ENCODE data around the gene SLC1A3.

SLC1A3 gene

DNA sequence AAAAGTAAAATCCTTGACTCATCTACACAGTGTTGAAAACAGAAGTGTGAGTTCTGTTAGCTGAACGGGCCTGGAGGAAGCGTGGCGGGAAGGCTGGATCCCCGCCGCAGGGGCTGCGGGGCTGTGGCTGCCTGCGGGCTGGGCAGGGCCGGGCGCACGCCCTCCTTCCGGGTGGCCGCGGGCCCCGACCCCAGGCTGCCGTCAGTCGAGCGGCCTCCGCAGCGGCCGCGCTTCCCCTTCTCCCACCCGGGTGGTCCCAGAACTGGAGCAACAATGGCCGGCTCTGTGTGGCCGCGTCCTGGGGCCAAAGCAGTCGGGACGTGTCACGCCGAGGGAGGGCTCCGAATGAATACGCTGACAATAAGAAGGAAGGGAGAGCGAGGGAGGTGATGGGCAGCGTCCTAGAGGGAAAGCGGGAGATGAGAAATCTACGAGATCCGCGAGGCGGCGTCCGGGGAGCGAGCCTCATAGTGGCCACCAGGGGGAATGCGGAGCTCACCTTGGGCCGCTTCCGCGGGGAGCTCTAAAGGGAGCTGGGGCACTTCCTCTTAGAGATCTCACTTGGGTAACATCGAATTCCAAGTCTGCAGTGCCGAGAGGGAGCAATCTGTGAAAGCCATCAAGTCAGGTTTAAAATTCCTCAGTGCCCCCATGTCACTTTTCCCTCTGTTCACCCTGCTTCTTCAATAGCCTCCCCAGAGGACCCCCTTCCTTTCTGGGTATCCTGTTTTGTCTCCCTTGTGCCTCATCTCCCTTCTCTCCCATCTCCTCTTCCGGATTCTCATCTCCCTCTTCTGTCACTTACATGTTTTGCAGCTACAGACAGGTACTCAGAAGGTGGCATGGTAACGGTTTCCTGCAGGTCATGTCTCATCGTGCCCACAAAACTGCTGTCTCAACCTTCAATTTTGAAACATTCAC lies 83.9 kb downstream of the SLC1A3 start:
- no peak for DNase-seq

DNA sequence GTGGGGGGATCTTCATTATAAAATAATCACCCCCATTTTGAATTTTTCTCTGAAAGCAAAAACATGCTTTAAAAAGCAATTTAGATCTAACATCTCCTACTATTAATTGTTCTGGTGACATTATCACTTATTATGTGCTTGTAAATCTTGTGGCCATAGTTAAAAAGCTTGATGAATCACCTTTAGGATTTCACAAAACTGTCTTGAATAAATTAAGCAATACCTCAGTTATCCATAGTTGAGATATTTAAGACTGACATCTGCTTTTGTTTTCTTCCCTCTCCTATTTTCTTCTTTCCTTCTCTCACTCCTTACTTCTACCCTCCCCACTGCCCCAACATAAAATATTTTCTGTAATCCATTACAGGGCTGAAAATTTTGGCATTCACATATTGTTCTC lies 84.8 kb downstream of the SLC1A3 start:
- no peak for DNase-seq

DNA sequence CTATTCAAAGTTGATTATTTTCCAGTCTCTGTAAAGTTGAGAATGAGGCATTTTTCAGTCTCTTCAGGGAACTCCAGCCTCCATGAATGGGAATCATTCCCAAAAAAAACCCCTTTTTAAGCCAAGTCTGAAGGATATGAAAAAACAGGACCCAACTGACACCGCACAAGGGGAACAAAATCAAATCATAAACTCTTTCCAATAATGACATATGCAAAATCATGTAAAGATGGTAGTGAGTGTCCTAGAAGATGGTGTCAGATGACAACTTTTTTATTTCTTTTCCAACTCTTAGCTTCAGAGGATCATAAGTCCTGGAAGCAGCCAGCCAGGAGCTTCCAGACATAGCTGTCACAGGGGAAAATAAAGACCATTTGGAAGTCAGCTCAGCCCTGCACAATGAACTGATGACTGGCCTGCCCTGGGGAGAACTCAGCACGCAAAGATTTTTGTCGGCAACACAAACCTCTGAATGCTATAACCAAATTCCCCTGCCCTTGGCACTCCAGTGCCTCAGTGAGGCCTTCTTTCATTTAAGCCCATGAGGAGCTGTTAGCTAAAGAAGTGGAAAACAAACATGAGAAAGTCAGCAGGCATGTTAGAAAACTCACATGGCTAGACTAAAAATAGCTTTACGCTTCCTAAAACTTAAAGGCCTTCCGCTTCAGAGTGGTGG lies 85.4 kb downstream of the SLC1A3 start:
- no peak for DNase-seq

DNA sequence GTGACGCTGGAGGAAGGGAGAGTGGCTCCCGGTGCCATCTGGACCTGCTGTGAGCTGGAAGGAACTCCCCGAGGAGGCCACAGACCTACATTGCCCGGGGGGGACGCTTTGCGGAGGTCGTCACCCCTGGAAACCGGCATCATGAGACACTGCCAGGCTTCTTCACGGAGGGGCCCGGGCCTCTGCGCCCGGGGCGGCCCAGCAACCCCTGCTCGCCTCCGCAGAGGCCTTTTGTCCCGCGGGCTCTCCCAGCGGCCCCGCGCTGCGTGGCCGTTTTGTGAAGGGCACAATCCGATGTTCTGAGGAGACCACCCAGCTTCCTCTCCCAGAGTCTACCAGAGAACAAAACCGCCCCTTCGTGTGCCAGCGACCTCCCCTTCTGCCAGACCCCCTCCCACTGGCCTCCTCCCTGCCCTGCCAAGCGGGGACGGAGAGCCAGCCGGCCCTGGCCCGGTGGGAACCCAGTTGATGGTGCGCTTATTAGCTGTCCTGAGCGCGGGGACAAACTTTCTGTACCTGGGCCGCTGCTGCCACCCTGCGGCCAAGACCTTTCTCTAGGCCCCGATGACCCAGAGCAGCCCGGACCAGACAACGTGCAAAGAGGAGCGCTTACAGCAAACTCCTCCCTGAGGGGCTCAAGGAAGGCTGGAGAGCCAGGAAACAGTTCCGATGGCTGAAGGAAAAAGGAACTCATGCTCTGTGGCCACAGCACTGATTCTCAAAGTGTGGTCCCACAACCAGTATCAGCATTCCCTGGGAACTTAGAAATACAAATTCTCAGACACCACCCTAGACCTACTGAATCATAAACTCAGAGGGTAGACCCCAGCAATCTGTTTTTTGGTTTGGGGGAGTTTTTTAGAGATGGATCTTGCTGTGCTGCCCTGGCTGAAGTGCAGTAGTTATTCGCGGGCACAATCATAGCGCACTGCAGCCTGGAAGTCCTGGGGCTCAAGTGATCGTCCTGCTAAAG lies 86.7 kb downstream of the SLC1A3 start:
- DNase-seq = no peak

DNA sequence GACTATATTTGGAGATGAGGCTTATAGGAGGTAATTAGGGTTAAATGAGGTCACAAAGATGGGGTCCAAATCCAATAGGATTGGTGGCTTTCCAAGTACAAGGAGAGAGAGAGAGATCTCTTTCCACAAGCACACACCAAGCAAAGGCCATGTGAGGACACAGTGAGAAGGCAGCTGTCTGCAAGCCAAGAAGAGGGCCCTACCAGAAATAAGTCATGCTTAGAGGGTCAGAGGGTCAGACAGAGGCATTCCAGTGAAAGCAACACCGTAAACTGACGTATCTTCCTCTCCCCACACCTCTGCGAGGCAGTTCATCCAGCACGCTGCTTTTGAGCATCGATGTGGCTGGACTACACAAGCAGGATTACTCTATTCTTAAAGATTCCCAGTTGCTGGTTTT lies 87.9 kb downstream of the SLC1A3 start:
- DNase-seq = no peak

DNA sequence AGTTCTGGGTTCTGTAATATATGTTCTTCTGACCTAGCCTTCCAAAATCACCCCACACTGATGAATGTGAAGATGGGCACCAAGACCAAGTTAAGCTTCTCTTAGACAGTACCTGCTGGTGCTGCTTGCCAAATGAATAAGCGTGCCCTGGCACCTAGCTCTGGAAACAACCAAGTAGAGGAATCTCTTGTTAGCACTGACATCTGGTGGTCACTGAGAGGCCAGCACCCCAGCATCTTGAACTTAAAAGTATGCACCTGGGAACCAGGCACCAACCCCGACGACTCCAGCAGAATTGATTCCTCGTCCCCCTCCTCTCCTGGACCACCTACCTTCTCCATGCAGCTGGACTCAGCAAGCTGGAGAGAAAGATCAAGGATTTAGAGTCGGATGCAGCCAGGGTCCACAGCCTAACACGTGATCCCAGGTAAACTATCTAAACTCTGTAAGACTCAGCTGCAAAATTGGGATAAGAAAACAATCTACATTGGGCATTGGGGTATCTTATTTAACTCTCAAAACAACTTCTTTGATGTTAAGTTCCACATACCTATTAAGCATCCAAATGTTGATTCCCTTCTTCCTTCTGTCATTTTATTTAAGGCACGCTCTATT lies 89.8 kb downstream of the SLC1A3 start:
- DNase-seq = no peak

DNA sequence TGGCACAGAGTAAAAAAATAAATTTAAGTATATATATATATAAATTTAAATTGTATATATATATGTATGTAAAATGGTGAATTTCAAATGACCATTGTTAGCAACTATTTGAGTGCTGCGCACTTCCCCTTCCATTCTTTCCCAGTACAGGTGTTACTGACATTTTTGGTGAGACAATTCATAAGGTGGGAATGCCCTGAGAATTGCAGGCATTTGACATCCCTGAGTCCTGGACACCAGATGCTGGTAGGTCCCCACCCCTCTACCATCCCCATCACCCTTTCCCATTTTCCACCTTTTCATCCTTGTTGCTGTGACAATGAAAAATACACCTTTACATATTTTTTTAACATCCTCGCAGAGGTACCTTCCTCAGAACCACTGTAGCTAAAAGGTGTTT lies 91.6 kb downstream of the SLC1A3 start:
- no peak for DNase-seq

DNA sequence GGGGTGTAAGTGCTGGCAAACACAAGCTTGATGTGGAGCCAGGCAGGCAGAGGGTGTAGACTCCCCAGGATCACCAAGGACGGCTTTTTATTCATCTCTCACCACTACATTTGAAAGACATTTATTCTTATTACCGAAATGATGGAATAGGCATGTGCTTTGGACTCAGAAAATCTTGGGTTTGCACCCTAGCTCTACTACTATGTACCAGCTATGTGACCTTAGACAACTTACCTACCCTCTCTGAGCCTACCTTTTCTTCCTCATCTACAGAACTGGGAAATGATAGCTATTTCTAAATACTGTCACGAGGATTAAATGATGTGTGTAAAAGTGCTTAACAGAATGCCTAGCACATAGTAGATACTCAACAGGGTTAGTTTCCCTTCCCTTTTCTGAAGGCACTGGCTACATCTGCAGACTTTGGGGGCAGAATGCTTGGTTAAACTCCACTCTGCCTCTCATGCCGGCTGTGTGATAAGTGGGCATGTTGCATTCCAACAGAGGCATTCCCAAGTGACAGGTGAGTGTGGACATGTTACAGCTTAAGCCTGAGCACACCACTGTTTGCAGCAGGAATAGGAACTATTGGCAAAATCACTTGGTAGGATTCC lies 94.8 kb downstream of the SLC1A3 start:
- DNase-seq = no peak

DNA sequence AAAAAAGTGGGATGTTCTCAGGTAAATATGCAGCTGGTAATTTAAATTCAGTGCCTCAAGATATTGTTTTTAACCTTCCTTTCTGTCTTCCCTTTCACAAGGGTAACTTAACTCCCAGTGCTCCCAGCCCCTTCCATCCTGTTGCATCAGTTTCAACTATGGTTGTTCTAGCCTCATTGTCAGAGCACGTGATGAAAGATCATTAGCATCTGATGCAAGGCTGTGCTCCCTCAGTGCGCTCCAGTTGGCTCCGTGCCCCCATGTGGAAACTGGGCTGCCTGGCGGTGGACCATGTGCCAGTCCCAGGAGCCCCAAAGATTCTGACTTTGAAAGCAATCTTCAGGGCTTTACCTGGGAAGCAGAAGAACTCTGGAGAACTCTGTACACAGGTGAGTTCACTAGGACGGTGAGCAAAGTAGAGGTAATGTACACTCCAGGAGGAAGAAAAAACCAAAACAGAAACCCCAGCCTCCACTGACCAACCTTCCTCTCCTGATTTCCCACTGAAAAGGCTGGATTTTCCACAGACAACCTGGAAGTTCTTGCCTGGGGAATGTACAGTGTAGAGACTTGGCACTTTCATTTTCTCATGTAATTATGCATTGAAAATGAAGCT lies 96.9 kb downstream of the SLC1A3 start:
- DNase-seq = no peak

DNA sequence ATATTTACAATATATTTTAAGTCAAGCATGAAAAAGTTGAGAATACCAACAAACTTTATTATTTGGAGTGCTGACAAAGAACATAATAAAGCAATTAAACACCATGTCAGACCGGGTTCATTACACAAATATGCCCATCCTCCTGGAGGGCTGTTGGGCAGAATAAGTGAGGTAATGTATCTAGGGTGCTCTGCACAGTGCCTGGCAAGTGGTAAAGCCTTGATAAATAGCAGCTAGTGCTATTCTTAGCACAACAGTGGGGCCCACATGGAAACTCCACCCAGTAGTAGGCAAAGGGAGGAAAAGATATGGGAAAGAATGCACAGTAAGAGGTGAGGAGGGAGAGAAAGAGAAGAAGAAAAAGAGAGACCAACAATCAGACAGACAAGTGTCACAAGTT lies 97.7 kb downstream of the SLC1A3 start:
- no peak for DNase-seq

DNA sequence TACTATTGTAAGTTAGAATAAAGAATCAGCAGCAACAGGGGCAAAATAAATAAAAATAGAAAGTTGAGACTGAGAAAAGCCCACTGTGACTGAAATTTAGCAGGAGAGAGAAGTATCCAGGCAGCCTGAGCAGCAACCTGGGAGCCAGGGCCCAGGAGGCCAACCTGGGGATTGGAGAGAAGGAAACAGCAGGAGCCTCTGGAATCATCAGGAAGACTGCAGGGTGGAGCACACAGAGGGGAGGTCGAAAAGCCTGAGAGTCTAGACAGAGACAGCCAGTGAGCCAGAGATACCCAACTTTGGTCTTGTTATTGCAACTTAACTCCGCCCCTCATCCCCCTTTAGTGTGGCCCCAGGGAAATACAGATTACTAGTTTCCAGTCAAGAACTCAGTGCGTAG lies 98.6 kb downstream of the SLC1A3 start:
- no peak for DNase-seq

DNA sequence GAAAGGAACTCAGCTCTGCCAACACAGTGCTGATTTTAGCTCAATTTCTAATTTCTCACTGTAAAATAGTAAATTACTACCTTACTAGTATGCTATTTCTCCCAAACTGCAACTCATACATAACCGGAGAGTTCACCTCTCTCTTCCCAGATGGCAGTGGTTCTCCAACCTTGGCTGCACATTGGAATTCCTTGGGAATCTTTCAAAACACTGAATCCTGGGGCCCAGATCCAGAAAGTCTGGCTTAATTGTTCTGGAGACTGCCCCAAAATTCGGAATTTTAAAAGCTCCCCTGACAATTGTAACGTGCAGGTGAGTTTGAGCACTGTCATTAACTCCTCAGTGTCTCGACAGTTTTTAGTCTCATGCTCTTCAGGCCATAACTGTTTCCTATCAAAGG lies 100.3 kb downstream of the SLC1A3 start:
- DNase-seq = no peak

DNA sequence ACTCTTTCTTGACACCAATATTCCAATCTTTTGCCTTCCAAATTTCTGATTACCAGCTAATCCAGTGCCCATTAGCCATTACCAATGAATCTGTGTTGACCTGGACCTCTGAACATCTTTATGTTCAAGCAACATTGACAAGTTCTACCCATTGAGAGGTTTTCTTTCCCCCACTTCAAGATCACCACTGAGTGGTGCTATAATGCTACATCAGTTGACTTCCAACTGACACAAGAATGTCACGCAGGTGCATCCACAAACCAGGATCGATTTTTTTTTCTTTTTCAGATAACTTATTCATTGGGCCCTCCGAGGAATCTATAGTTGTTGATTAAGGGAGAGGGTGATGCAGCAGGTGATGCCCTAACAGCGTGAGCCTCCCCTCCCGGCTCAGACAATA lies 102.6 kb downstream of the SLC1A3 start:
- no peak for DNase-seq

DNA sequence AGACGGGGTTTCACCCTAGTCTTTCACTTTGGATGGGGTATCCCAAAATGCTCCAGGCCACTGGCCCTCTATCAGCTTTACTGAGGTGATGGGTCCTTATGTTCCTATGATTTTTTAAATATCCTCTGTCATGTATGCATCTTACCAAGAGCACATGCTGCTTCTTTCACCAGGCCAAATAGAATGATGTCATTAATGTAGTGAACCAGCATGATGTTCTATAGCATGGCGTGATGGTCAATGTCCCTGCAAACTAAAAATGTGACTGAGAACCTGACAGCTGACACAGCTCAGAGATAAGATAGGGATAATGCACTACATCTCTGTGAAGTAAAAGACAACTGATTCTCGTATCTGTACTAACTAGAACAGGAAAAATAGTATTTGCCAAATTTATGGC lies 103.6 kb downstream of the SLC1A3 start:
- no peak for DNase-seq

DNA sequence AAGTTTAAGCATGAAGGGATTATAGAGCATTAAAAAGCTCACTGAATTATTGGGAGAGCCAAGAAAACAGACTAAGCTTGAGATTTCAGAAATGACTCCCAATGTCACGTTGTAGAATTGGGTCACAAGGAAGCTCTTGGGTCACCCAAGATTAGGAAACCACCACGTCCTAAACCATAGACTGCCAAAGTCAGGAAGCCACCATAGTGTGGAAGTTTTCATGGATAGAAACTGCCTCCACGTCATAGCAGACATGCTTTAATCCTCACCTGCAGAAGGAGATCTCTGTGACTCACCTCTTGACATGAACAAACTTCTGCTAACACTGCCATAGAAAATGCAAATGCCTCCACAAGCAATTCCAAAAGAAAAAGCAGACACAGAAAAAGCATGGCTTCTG lies 106.3 kb downstream of the SLC1A3 start:
- DNase-seq = no peak

DNA sequence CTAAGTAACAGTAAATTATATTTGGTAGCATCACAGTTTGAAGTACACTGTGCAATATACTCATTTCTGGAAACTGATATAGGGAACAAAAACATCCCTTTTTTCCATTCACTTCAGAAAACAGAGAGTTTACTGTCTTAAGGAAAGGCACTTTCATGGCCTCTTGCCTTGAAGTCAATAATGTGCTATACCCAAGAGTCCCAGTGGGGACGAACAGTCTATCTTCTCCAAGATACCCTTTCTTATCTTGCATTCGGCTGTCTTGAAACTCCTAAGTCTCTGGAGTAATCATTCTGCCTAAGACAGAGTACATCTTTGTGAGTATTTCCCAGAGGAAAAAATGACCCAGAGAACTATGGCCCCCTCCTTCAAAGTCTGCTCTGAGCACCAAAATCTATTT lies 107.1 kb downstream of the SLC1A3 start:
- no peak for DNase-seq

DNA sequence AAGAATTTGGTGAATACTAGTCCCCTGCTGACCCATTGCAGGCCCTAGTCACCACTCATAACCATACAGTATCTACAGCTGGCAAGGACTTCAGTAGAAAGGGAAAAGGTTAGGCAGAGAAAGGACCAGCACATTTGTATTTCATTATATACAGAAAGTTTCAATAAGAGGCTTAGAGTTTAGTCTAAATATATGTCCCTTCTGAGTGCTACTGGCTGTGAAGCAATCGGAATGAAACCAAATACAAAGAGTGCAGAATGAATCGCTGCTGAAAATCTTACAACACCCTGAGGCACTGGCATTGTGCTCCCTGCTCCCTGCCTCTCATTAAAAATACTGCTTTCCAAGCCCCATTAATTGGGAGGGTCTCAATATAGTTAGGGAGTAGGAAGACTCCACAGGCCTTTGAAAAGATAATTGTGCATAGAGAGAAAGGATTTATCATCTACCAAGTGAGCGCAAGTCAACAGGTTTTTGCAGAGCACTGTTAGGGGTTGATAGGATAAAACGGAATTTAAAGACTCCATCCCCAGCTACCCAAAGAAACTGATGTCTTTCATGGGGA lies 110.8 kb downstream of the SLC1A3 start:
- no peak for DNase-seq

DNA sequence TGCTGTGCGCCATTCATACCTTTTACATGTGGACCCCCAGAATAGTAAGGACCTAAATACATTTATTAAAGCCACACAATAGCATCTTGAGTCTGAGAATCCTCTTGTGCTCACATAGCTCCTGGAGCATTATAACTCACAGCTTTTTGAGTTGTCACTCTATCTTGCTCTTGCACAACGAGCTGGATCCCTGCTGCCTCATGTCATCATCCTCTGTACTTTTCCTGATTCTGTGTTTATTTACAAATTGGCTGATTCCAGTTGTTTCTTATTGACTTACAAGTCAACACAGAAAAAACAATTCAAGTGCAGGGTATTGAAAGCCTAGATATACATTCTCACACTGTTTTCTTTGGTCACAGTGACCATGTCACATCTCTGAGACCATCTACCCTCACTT lies 112.9 kb downstream of the SLC1A3 start:
- DNase-seq = no peak

DNA sequence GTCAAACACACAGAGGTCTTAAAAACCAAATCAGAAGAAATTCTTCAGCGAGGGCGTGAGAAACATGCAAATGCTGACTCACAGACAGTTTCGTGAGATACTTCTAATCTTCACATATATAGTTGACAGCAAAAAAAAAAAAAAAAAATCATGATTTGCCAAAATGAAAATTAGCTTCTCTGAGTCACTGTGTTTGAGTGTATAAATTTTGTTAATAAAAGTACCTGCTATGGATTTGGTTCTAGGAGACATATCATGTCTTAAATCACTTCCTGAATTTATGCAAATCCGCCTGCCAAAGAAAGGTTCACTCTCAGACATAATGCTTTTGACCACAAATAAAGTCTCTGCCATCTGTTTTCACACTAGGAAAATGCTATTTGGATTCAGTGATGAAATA lies 114.3 kb downstream of the SLC1A3 start:
- no peak for DNase-seq

DNA sequence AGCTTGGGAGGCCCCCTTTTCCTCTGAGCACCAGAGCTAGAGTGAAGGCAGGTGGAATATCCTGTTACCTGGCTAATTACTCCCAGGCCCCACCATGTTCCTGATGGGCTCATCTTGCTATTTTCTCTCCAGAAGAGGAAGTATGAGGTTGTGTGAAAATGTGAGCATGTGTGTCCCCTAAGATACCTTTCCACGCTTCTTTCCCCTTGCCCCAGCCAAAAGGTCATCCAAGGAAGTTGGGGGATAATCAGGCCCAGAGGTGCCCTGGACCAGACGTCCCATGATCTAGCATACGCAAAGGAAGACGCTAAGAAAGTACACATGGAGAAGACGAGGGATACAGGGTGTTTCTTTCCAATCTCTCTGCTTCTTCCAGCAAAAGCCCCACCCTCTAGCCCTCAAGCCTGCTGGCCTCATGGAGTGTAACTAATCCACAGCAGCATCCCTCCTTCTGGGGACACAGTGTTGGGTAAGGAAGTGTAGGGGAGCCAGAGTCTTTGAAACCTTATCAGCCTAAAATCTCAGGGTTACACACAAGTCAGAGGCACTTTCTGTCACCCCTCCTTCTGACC lies 115.3 kb downstream of the SLC1A3 start:
- no peak for DNase-seq

DNA sequence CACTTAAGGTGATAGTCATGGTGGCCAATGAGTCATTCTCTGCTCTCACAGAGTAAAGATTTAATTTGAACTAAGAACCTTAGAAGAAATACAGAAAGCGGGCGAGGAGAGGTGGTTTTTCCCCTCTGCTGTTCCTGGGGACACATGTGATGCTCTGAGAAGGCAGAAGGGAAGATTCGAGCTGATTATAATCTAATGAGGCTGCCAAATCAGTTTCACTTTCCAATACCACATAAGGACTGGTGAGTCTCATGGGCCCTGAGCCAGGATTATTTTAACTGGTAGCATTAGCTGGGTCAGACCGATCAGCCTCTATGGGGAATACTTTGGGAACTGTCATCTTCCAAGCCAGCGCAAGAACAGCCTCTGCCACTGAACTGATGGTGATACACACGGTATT lies 116.5 kb downstream of the SLC1A3 start:
- no peak for DNase-seq

All from NCI-H1436 treated with DMSO at 0.1 percent for 48 hours (cell line).